GM19395 (cell line): ENCODE measurements around the gene CENPS.

Source experiments
- ATAC-seq: cut with Tn5 transposase; IDR thresholded peaks from one replicate; pipeline ENCODE4 v1.9.1; 2021; ENCODE audit warnings: mild to moderate bottlenecking, moderate library complexity; ENCODE audit not compliant: unreplicated experiment

CENPS gene

GRCh38 chr1:10489291-10490055, 59.2 kb downstream of the CENPS start:
- no peak for ATAC-seq

GRCh38 chr1:10490286-10490970, 60.2 kb downstream of the CENPS start:
- no peak for ATAC-seq
